SK-N-SH treated with all-trans-retinoic acid at 6 μM for 48 hours (cell line): ENCODE results near the gene GUK1.

Experiments
- CREB5 ChIP-seq: fragments of 250-450 bp; sonication (Bioruptor Pico); IDR thresholded peaks from 2 replicates; pipeline ENCODE4 v1.5.1; 2020; ENCODE audit warnings: low read depth, mild to moderate bottlenecking, moderate library complexity
- CSDC2 ChIP-seq: fragments of 250-450 bp; sonication (Bioruptor Pico); IDR thresholded peaks from 2 replicates; pipeline ENCODE4 v1.5.0; 2020; ENCODE audit warnings: mild to moderate bottlenecking, moderate library complexity
- ESRRG ChIP-seq: fragments of 250-450 bp; sonication (Bioruptor Pico); IDR thresholded peaks from 2 replicates; pipeline ENCODE4 v1.6.1; 2021; ENCODE audit warnings: mild to moderate bottlenecking
- GLIS3 ChIP-seq: fragments of 250-450 bp; sonication (Bioruptor Pico); IDR thresholded peaks from 2 replicates; pipeline ENCODE4 v1.5.0; 2020; ENCODE audit warnings: mild to moderate bottlenecking, moderate library complexity
- POU6F1 ChIP-seq: fragments of 250-450 bp; sonication (Bioruptor Pico); IDR thresholded peaks from 2 replicates; pipeline ENCODE4 v1.8.0; 2021; ENCODE audit warnings: low read depth, mild to moderate bottlenecking, moderate library complexity, borderline replicate concordance
- SNAI2 ChIP-seq: fragments of 250-450 bp; sonication (Bioruptor Pico); IDR thresholded peaks from 2 replicates; pipeline ENCODE4 v1.5.0; 2020; ENCODE audit warnings: mild to moderate bottlenecking, moderate library complexity
- TCF4 ChIP-seq: fragments of 250-450 bp; sonication (Bioruptor Pico); IDR thresholded peaks from 2 replicates; pipeline ENCODE4 v1.8.0; 2021; ENCODE audit warnings: mild to moderate bottlenecking, moderate library complexity, borderline replicate concordance
- TSHZ2 ChIP-seq: fragments of 250-450 bp; sonication (Bioruptor Pico); IDR thresholded peaks from 2 replicates; pipeline ENCODE4 v1.5.0; 2020; ENCODE audit warnings: mild to moderate bottlenecking, moderate library complexity
- ZC3H10 ChIP-seq: fragments of 250-450 bp; sonication (Bioruptor Pico); IDR thresholded peaks from 2 replicates; pipeline ENCODE4 v1.5.1; 2021; ENCODE audit warnings: mild to moderate bottlenecking, moderate library complexity
- ZFP3 ChIP-seq: fragments of 250-450 bp; sonication (Bioruptor Pico); IDR thresholded peaks from 2 replicates; pipeline ENCODE4 v1.5.0; 2020; ENCODE audit warnings: mild to moderate bottlenecking, moderate library complexity
- ZFP30 ChIP-seq: fragments of 450-650 bp; formaldehyde crosslinking; IDR thresholded peaks from 2 replicates; pipeline ENCODE4 v1.5.0; 2022; ENCODE audit warnings: mild to moderate bottlenecking, moderate library complexity

DNA sequence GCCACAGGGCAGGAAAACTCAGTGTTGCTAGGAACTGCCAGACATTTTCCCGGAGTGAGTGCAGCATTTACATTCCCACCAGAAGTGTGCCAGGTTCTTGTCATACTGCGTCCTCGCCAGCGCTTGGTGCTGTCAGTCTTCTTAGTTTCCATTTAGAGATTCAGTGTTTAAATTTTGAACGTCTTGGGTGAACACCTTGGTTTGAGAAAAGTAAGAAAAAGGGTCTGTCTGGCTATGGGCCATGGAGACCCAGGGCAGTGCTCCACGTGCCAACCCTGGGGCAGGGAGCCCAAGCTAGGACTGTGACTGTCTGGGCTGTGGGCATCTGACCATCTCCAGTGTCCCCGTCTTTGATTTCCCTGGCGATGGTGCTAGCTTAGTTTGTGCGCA is 41.6 kb downstream of the GUK1 start:
- TF ChIP-seq SNAI2 (CRISPR knock-in tag) (no peak), POU6F1 (CRISPR knock-in tag) (no peak), TSHZ2 (no peak), ZC3H10 (no peak), ZFP3 (CRISPR knock-in tag) (no peak), ESRRG (CRISPR knock-in tag) (no peak), CREB5 (no peak), CSDC2 (CRISPR knock-in tag) (no peak), TCF4 (CRISPR knock-in tag) (no peak), GLIS3 (no peak), ZFP30 (CRISPR knock-in tag) (no peak)
